Stimulated activated naive CD8-positive, alpha-beta T cell treated with anti-CD3 and anti-CD28 coated beads, Interleukin-15, Interleukin-2, amounts not matched to agents 100 U/mL and 50 U/mL, for 24 hours (primary cell): Measurements from ENCODE around the gene TCF4.

ENCODE experiments used
- ATAC-seq: fragments of 150-1000 bp; cut with Tn5 transposase; one replicate; pipeline ENCODE4 v1.10.0; 2021
- DNase-seq: peaks from one replicate; pipeline ENCODE4 v3.0.0; 2021

TCF4 gene

GRCh38 chr18:55234366-55235093, 353.5 kb downstream of the TCF4 start:
- DNase-seq (peak; percentile 69), ATAC-seq (peak; percentile 40)

GRCh38 chr18:55233857-55234256, 354.1 kb downstream of the TCF4 start:
- ATAC-seq (no peak), DNase-seq (no peak)

- no peak for DNase-seq
- ATAC-seq: no peak
These were observed 355.5 kb downstream of the TCF4 start for GRCh38 chr18:55232506-55232905.

GRCh38 chr18:55229682-55230081, 358.3 kb downstream of the TCF4 start:
- ATAC-seq: no peak
- DNase-seq: no peak

GRCh38 chr18:55228707-55229106, 359.3 kb downstream of the TCF4 start:
- DNase-seq (no peak), ATAC-seq (no peak)

GRCh38 chr18:55228191-55228590, 359.8 kb downstream of the TCF4 start:
- DNase-seq (no peak), ATAC-seq (no peak)

- ATAC-seq (no peak), DNase-seq (no peak)
These were observed 360.2 kb downstream of the TCF4 start for GRCh38 chr18:55227771-55228170.

GRCh38 chr18:55226044-55226443, 361.9 kb downstream of the TCF4 start:
- ATAC-seq: no peak
- no peak for DNase-seq

GRCh38 chr18:55224086-55224625, 363.8 kb downstream of the TCF4 start:
- ATAC-seq (no peak), DNase-seq (no peak)

- DNase-seq (no peak), ATAC-seq (no peak)
These were observed 366.4 kb downstream of the TCF4 start for GRCh38 chr18:55221622-55222021.

- no peak for DNase-seq
- ATAC-seq: no peak
These were observed 367.5 kb downstream of the TCF4 start for GRCh38 chr18:55220523-55220922.

- ATAC-seq: no peak
- no peak for DNase-seq
These were observed 368.2 kb downstream of the TCF4 start for GRCh38 chr18:55219823-55220222.

- no peak for DNase-seq
- ATAC-seq: no peak
These were observed 368.9 kb downstream of the TCF4 start for GRCh38 chr18:55219059-55219458.

- DNase-seq: no peak
- no peak for ATAC-seq
These were observed 373.0 kb downstream of the TCF4 start for GRCh38 chr18:55214969-55215368.

GRCh38 chr18:55214534-55214933, 373.5 kb downstream of the TCF4 start:
- ATAC-seq (no peak), DNase-seq (no peak)

GRCh38 chr18:55213586-55213985, 374.4 kb downstream of the TCF4 start:
- no peak for ATAC-seq
- DNase-seq: no peak

GRCh38 chr18:55206927-55207326, 381.1 kb downstream of the TCF4 start:
- no peak for ATAC-seq
- DNase-seq: no peak

- DNase-seq (no peak), ATAC-seq (no peak)
These were observed 385.6 kb downstream of the TCF4 start for GRCh38 chr18:55202232-55202917.

GRCh38 chr18:55199291-55199963, 388.6 kb downstream of the TCF4 start:
- ATAC-seq (no peak), DNase-seq (no peak)

GRCh38 chr18:55195863-55196262, 392.1 kb downstream of the TCF4 start:
- no peak for DNase-seq
- no peak for ATAC-seq

- ATAC-seq (no peak), DNase-seq (no peak)
These were observed 398.0 kb downstream of the TCF4 start for GRCh38 chr18:55189972-55190371.

GRCh38 chr18:55186588-55186987, 401.4 kb downstream of the TCF4 start:
- DNase-seq: no peak
- ATAC-seq: peak; percentile 36

GRCh38 chr18:55185391-55185790, 402.6 kb downstream of the TCF4 start:
- ATAC-seq: no peak
- DNase-seq: no peak
